Caco-2 (cell line): ENCODE results near the gene IRF2. TPM values are rescaled to one million over a fixed set of nuclear protein-coding genes. Genes with fewer than 3 reads are reported as not detected.

Experiments
- BruUV-seq: library from RNA; stranded (reverse); fragments of 400-500 nt; replicated peaks from 2 replicates; lab custom pipeline; 2021; lab: Mats Ljungman, UMichigan
- CTCF ChIA-PET: fragments of 300-600 bp; sonication (Branson Sonifier 250); formaldehyde crosslinking; loops from one replicate; lab custom pipeline; 2022; ENCODE audit warnings: antibody characterized with exemption; lab: Charles Lee
- POLR2A ChIA-PET: fragments of 300-600 bp; sonication (Branson Sonifier 250); formaldehyde crosslinking; loops from one replicate; lab custom pipeline; 2022; ENCODE audit warnings: antibody characterized with exemption; lab: Charles Lee
- DNase-seq, 2 experiments: peaks; one replicate each; pipeline versions ENCODE4 v3.0.0 to v3.0.0-alpha.2; 2020 to 2022
- H3K27me3 ChIP-seq: replicated peaks from 2 replicates; pipeline ENCODE4 v1.6.0; 2011; ENCODE audit warnings: low read length; ENCODE audit not compliant: control insufficient read depth, insufficient read depth
- H3K36me3 ChIP-seq: 2 replicates; pipeline ENCODE4 v1.5.1; 2011; ENCODE audit warnings: low read length; ENCODE audit not compliant: control insufficient read depth, insufficient read depth
- H3K4me1 ChIP-seq: fragments of 250-450 bp; sonication (Bioruptor Pico); 2 replicates; pipeline ENCODE4 v1.5.1; 2020; ENCODE audit warnings: mild to moderate bottlenecking
- H3K4me3 ChIP-seq: 2 replicates; pipeline ENCODE4 v1.5.1; 2011; ENCODE audit warnings: low read depth, mild to moderate bottlenecking, control low read depth, low read length
- H3K9me3 ChIP-seq: fragments of 250-450 bp; sonication (Bioruptor Pico); 2 replicates; pipeline ENCODE4 v1.5.1; 2020; ENCODE audit warnings: mild to moderate bottlenecking, moderate library complexity
- H3K27ac Mint-ChIP-seq: one replicate; pipeline ENCODE4 v1.8.0; 2022; ENCODE audit warnings: mixed read lengths; ENCODE audit not compliant: unreplicated experiment
- H3K27me3 Mint-ChIP-seq: one replicate; pipeline ENCODE4 v1.8.0; 2022; ENCODE audit warnings: mixed read lengths; ENCODE audit not compliant: insufficient read depth, unreplicated experiment
- H3K36me3 Mint-ChIP-seq: one replicate; pipeline ENCODE4 v1.8.0; 2022; ENCODE audit warnings: mild to moderate bottlenecking, mixed read lengths; ENCODE audit not compliant: insufficient read depth, unreplicated experiment
- H3K4me1 Mint-ChIP-seq: one replicate; pipeline ENCODE4 v1.8.0; 2022; ENCODE audit warnings: low read depth, mixed read lengths; ENCODE audit not compliant: unreplicated experiment
- H3K4me3 Mint-ChIP-seq: one replicate; pipeline ENCODE4 v1.8.0; 2022; ENCODE audit warnings: mild to moderate bottlenecking, moderate library complexity, mixed read lengths; ENCODE audit not compliant: unreplicated experiment
- H3K9me3 Mint-ChIP-seq: one replicate; pipeline ENCODE4 v1.8.0; 2022; ENCODE audit warnings: mixed read lengths; ENCODE audit not compliant: unreplicated experiment
- intact Hi-C: fragments of 100-400 bp; cut with micrococcal nuclease; formaldehyde crosslinking; loops from one replicate; pipeline ENCODE4 v1.10.0; 2022; ENCODE audit not compliant: unreplicated experiment
- total RNA-seq: library from RNA; stranded (reverse); gene quantifications from 2 replicates; pipeline ENCODE4 v1.2.3, GENCODE V29; 2022
- TF ChIP-seq, protein P1 (sequence below), 2 experiments: fragments of 200-600 bp in 1 of 2; IDR thresholded peaks; 1 replicate in 1 of 2; 2 replicates in 1 of 2; pipeline versions ENCODE4 v1.5.1 to v1.8.0; 2011 to 2022; ENCODE audit warnings: antibody characterized with exemption in 1 of 2, control low read depth in 1 of 2, inconsistent platforms in 1 of 2, low read depth in 1 of 2, low read length in 1 of 2, mild to moderate bottlenecking in 1 of 2, moderate library complexity in 1 of 2; ENCODE audit not compliant: insufficient read depth in 1 of 2, severe bottlenecking in 1 of 2, unreplicated experiment in 1 of 2

The IRF2 gene
- total RNA-seq, 1 experiment from 2014 or later, result 9.2 TPM

GRCh38 chr4:184364100-184364921 lies 110.0 kb downstream of the IRF2 start:
- H3K9me3 Mint-ChIP-seq, result no peaks in the 10 kb centered on the region
- Histone ChIP-seq H3K4me1 (peaks cover 11% of the 10 kb centered on the region), H3K36me3 (no peaks in the 10 kb centered on the region), H3K27me3 (no peaks in the 10 kb centered on the region), H3K9me3 (no peaks in the 10 kb centered on the region), H3K4me3 (no peak overlapping the region)
- H3K27me3 Mint-ChIP-seq, result no peaks in the 10 kb centered on the region
- TF ChIP-seq, protein P1, sequence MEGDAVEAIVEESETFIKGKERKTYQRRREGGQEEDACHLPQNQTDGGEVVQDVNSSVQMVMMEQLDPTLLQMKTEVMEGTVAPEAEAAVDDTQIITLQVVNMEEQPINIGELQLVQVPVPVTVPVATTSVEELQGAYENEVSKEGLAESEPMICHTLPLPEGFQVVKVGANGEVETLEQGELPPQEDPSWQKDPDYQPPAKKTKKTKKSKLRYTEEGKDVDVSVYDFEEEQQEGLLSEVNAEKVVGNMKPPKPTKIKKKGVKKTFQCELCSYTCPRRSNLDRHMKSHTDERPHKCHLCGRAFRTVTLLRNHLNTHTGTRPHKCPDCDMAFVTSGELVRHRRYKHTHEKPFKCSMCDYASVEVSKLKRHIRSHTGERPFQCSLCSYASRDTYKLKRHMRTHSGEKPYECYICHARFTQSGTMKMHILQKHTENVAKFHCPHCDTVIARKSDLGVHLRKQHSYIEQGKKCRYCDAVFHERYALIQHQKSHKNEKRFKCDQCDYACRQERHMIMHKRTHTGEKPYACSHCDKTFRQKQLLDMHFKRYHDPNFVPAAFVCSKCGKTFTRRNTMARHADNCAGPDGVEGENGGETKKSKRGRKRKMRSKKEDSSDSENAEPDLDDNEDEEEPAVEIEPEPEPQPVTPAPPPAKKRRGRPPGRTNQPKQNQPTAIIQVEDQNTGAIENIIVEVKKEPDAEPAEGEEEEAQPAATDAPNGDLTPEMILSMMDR (IDR thresholded peaks at IDR 0.05; ENCODE audit: insufficient read depth in 1 of 2, low read depth in 1 of 2, low read length in 1 of 2, severe bottlenecking in 1 of 2, unreplicated experiment in 1 of 2), result no peak
- peak overlapping the region; percentile 53 for H3K27ac Mint-ChIP-seq
- DNase-seq, result peak; percentile 53 to 58
- intact Hi-C loops, result loop anchor here (1.0 kb wide), 1 partner anchor 16 kb away; no protein-coding TSS in a partner anchor
- no TSS peak for BruUV-seq
- H3K36me3 Mint-ChIP-seq, result no peaks in the 10 kb centered on the region
- H3K4me3 Mint-ChIP-seq, result peak overlapping the region; percentile 5
- ChIA-PET CTCF (interaction anchor here (0.7 kb wide), 1 partner anchor 16 kb away, joined by 3 read pairs; no protein-coding TSS in a partner anchor), POLR2A (interaction anchor here (0.6 to 0.9 kb wide), 2 partner anchors 16 to 21 kb away, joined by 3 to 4 read pairs; no protein-coding TSS in a partner anchor)
- peaks cover 15% of the 10 kb centered on the region for H3K4me1 Mint-ChIP-seq

DNA sequence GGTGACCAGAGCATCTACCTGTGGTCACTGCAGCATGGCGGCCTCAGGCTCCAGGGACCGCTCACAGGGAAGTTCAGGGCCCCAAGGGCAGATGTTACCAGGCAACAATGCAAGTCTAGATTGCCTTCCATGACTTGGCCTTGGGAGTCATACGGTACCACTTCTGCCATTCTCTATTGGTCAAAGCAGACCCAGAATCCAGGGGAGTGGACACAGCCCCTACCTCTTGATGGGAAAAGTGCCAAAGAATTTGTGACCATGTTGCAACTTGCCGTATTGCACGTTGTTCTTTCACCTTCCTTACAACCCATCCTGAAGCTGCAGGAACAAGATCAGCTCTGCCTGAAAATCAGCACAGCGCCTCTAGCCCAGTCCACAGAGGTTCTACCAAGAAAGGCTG lies 111.1 kb downstream of the IRF2 start:
- TF ChIP-seq, protein P1 (IDR thresholded peaks at IDR 0.05; ENCODE audit: insufficient read depth in 1 of 2, low read depth in 1 of 2, low read length in 1 of 2, severe bottlenecking in 1 of 2, unreplicated experiment in 1 of 2), result no peak
- BruUV-seq, result no TSS peak
- Mint-ChIP-seq H3K27me3 (no peaks in the 10 kb centered on the region), H3K36me3 (no peaks in the 10 kb centered on the region), H3K4me3 (no peak overlapping the region), H3K4me1 (peaks cover 15% of the 10 kb centered on the region), H3K27ac (no peak overlapping the region), H3K9me3 (no peaks in the 10 kb centered on the region)
- peaks cover 11% of the 10 kb centered on the region for H3K4me1 ChIP-seq
- H3K4me3 ChIP-seq, result no peak overlapping the region
- ChIA-PET POLR2A (no interaction called here), CTCF (no interaction called here)
- no peaks in the 10 kb centered on the region for H3K27me3 ChIP-seq
- no peak for DNase-seq
- H3K36me3 ChIP-seq, result no peaks in the 10 kb centered on the region
- H3K9me3 ChIP-seq, result no peaks in the 10 kb centered on the region
- intact Hi-C loops, result no loop called here

GRCh38 chr4:184362396-184362795 lies 112.0 kb downstream of the IRF2 start:
- no peak for DNase-seq
- Mint-ChIP-seq H3K4me3 (no peak overlapping the region), H3K4me1 (peaks cover 15% of the 10 kb centered on the region), H3K36me3 (no peaks in the 10 kb centered on the region), H3K9me3 (no peaks in the 10 kb centered on the region), H3K27me3 (no peaks in the 10 kb centered on the region), H3K27ac (no peak overlapping the region)
- peaks cover 11% of the 10 kb centered on the region for H3K4me1 ChIP-seq
- ChIA-PET POLR2A (no interaction called here), CTCF (no interaction called here)
- no TSS peak for BruUV-seq
- no peaks in the 10 kb centered on the region for H3K36me3 ChIP-seq
- no peaks in the 10 kb centered on the region for H3K9me3 ChIP-seq
- H3K27me3 ChIP-seq, result no peaks in the 10 kb centered on the region
- intact Hi-C loops, result no loop called here
- H3K4me3 ChIP-seq, result no peak overlapping the region
- TF ChIP-seq, protein P1 (IDR thresholded peaks at IDR 0.05; ENCODE audit: insufficient read depth in 1 of 2, low read depth in 1 of 2, low read length in 1 of 2, severe bottlenecking in 1 of 2, unreplicated experiment in 1 of 2), result no peak
